SKM-1 treated with dmso at 0.1 percent for 144 hours (cell line): ENCODE measurements around the gene ADGRF3.
A peak's percentile ranks its signal among the peaks of the same experiment; 100 is the strongest.
"Not testable (repeated sequence)": the region's sequence is repeated elsewhere in the genome, so short reads cannot be mapped to it uniquely, and the experiment has no call there.

ENCODE experiments used
- DNase-seq: peaks from one replicate; lab custom pipeline; 2025; ENCODE audit not compliant: unreplicated experiment; lab: John Stamatoyannopoulos, UW

Gene ADGRF3

DNA sequence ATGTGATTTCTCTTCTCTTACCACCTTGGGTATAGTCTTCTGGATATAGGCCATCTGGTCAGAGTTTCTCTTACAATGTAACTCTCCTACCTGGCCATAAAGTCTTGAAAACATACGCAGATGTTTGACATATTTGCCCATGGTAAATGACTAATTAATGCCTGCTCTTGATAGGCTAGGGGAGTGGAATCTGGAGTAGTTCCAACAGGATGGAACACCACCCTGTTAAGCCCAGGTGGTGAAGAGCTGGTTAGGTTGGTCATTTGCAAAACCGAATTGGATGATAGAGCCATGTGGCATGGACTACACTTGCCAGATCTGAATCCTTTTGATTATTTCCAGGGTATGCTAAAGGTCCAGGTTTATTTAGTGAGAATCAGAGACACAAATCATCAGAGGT is 65.4 kb downstream of the ADGRF3 start:
- DNase-seq = no peak

DNA sequence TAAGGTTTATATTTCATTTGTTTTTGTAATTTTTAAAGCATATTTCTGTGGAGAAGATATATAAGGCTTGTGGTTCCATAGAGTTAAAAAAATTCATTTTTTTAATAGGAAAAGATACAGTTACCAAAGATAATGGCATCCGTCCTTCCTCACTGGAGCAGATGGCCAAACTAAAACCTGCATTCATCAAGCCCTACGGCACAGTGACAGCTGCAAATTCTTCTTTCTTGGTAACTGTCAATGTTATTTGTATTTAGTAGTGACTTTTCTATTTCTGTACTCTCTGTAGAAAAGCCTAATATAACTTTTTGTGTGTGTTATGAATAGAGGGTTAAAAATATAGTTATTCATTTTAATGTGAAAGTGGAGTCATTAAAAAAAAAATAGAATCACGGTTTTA is 66.7 kb downstream of the ADGRF3 start:
- DNase-seq = no peak

DNA sequence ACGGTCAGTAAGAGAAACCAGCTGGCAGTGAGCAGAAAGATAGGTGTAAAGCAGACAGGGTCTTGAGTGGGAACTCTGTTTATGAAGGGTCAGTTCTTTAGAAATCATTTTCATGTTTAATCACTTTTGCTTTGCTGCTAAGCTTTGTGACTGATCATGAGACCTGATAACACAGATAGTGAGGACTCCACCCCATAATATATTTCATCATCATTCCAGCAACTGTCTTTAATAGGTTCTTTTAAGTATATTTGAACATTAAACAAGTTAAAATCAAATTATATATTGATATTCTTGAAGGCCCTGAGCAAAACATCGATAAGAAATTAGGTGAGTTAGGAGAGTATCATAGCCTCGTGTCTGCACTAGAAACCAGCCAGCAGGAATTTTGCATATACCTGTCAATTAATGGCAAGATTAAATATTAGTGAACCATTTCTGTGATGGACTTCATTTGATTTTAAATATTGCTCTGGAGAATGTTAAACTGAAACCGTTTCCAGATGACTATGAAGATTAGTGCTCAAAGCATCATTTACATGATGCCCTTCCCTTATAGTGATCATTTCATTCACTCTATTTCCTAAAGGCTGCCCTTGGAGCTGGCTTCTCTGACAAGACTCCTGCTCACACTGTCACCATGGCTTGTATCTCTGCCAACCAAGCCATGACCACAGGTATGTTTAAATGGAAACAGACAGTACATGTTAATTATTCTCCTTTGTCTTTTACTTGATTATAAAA is 69.9 kb downstream of the ADGRF3 start:
- DNase-seq = no peak

- no peak for DNase-seq
Measured at GRCh38 chr2:26274058-26274613, 72.5 kb downstream of the ADGRF3 start.

DNA sequence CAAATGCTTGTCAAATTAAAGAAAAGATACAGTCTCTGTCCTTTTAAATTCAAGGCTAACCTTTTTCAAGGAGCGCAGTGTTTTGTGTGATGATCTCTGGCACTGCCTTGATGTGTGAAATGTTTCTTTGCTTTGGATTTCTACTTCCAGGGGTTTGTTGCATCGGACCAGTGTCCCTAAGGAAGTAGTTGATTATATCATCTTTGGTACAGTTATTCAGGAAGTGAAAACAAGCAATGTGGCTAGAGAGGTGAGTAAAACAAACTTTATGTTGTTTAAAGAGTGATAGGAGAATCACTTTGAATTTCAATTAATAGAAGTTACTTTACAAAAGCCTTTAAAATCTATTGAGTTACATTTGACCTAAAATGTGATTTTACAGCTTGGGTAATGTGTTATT is 73.1 kb downstream of the ADGRF3 start:
- no peak for DNase-seq

- no peak for DNase-seq
Measured at GRCh38 chr2:26270373-26270772, 76.2 kb downstream of the ADGRF3 start.

- no peak for DNase-seq
Measured at GRCh38 chr2:26269571-26270158, 76.9 kb downstream of the ADGRF3 start.

DNA sequence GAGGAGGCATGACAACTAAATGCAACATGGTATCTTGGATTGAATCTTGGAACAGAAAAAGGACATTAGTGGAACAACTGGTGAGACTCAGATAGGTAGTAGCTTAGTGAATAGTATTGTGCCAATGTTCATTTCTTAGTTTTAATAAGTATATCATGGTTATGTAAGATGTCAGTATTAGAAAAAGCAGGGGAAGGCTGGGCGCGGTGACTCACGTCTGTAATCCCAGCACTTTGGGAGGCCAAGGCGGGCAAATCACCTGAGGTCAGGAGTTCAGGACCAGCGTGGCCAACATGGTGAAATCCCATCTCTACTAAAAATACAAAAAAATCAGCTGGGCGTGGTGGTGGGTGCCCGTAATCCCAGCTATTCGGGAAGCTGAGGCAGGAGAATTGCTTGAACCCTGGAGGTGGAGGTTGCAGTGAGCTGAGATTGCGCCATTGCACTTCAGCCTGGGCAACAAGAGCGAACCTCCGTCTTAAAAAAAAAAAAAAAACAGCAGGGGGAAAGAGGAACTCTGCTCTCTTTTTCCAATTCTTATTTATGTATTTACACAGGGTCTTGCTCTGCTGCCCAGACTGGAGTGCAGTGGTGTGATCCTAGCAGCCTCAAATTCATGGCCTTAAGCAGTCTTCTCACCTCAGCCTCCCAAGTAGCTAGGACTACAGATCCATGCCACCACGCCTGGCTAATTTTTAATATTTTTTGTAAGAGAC is 77.8 kb downstream of the ADGRF3 start:
- peak; percentile 28 for DNase-seq

DNA sequence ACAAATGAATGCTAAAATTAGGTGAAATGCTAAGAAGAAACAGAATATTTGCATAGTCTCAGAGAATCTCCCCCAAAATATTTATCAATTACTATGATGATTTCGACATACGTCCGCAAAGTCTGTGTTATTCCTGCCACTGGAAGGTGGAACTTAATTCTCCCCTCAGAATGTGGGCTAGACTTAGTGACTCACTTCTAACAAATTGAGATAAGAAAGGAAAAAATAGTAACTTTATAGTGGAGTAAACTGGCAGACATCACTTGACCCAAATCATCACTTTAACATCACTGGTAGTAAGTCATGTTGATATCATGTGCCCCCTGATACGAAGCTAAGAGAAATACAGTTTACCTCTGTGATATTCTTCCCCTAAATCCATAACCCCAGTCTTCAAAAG is 78.4 kb downstream of the ADGRF3 start:
- peak; percentile 10 for DNase-seq

- DNase-seq = not testable (repeated sequence)
Measured at GRCh38 chr2:26258836-26259235, 87.8 kb downstream of the ADGRF3 start.
